NCI-H774 (cell line): ENCODE results near the gene UBAP1.
"Not testable (repeated sequence)": the region's sequence is repeated elsewhere in the genome, so short reads cannot be mapped to it uniquely, and the experiment has no call there.

Source experiments
- DNase-seq: peaks from one replicate; lab custom pipeline; 2025; lab: John Stamatoyannopoulos, UW

The UBAP1 gene

GRCh38 chr9:34178436-34179212 is at the start of gene UBAP1:
Gene UBAP1, plus strand, starts transcription at chr9:34179043. Its CDS starts 41,872 bp downstream, at chr9:34220915.
- peak; percentile 94 for DNase-seq

- DNase-seq: no peak
Measured at GRCh38 chr9:34131571-34131970, 47.3 kb upstream of the UBAP1 start.

GRCh38 chr9:34133436-34133949 is 45.4 kb upstream of the UBAP1 start:
- DNase-seq: no peak

- no peak for DNase-seq
Measured at GRCh38 chr9:34134521-34134920, 44.3 kb upstream of the UBAP1 start.

- DNase-seq: not testable (repeated sequence)
Measured at GRCh38 chr9:34138644-34139043, 40.2 kb upstream of the UBAP1 start.

GRCh38 chr9:34139477-34140146 is 39.2 kb upstream of the UBAP1 start:
- DNase-seq: peak; percentile 9

GRCh38 chr9:34140853-34141252 is 38.0 kb upstream of the UBAP1 start:
- no peak for DNase-seq

GRCh38 chr9:34143116-34143515 is 35.7 kb upstream of the UBAP1 start:
- no peak for DNase-seq

GRCh38 chr9:34145165-34145564 is 33.7 kb upstream of the UBAP1 start:
- DNase-seq: no peak

- DNase-seq: no peak
Measured at GRCh38 chr9:34151398-34151797, 27.4 kb upstream of the UBAP1 start.

GRCh38 chr9:34154057-34154456 is 24.8 kb upstream of the UBAP1 start:
- DNase-seq: no peak

GRCh38 chr9:34157318-34157717 is 21.5 kb upstream of the UBAP1 start:
- DNase-seq: no peak

- no peak for DNase-seq
Measured at GRCh38 chr9:34157898-34158297, 20.9 kb upstream of the UBAP1 start.

GRCh38 chr9:34158362-34158869 is 20.4 kb upstream of the UBAP1 start:
- DNase-seq: peak; percentile 48

- no peak for DNase-seq
Measured at GRCh38 chr9:34163434-34163833, 15.4 kb upstream of the UBAP1 start.

- no peak for DNase-seq
Measured at GRCh38 chr9:34169125-34169524, 9.7 kb upstream of the UBAP1 start.

GRCh38 chr9:34170237-34170991 is 8.4 kb upstream of the UBAP1 start:
- DNase-seq: no peak

GRCh38 chr9:34171753-34172535 is 6.9 kb upstream of the UBAP1 start:
- no peak for DNase-seq

- DNase-seq: no peak
Measured at GRCh38 chr9:34176089-34176488, 2.8 kb upstream of the UBAP1 start.

GRCh38 chr9:34177593-34178435 is 1.0 kb upstream of the UBAP1 start:
- no peak for DNase-seq
